Liver (tissue), 3 donors: ENCODE measurements around the gene U2AF2.

ENCODE experiments used
- JUND ChIP-seq, 2 donors: IDR thresholded peaks; 2 replicates each; pipeline ENCODE4 v1.6.1; 2016; ENCODE audit warnings: antibody characterized with exemption in 2 of 2
- RAD21 ChIP-seq, 2 donors: IDR thresholded peaks; 2 replicates each; pipeline ENCODE4 v1.6.1; 2016; ENCODE audit warnings: antibody characterized with exemption in 2 of 2, mild to moderate bottlenecking in 2 of 2
- YY1 ChIP-seq: IDR thresholded peaks from 2 replicates; pipeline ENCODE4 v1.6.1; 2016; ENCODE audit warnings: antibody characterized with exemption, mild to moderate bottlenecking
- ZBTB33 ChIP-seq: IDR thresholded peaks from 2 replicates; pipeline ENCODE4 v1.6.1; 2016; ENCODE audit warnings: antibody characterized with exemption
- TF ChIP-seq, protein P1 (sequence below): IDR thresholded peaks from 2 replicates; pipeline ENCODE4 v1.6.1; 2016; ENCODE audit warnings: antibody characterized with exemption
- TF ChIP-seq, protein P2 (sequence below): fragments of 150-350 bp; IDR thresholded peaks from 2 replicates; pipeline ENCODE4 v1.5.1; 2017; ENCODE audit warnings: improper control_type of control experiment, low read depth, low read length; ENCODE audit not compliant: missing input control
- TF ChIP-seq, protein P3 (sequence below): IDR thresholded peaks from 2 replicates; pipeline ENCODE4 v1.6.1; 2016; ENCODE audit warnings: antibody characterized with exemption, mild to moderate bottlenecking
- donor health status: healthy.
- donor health status: healthy.

DNA sequence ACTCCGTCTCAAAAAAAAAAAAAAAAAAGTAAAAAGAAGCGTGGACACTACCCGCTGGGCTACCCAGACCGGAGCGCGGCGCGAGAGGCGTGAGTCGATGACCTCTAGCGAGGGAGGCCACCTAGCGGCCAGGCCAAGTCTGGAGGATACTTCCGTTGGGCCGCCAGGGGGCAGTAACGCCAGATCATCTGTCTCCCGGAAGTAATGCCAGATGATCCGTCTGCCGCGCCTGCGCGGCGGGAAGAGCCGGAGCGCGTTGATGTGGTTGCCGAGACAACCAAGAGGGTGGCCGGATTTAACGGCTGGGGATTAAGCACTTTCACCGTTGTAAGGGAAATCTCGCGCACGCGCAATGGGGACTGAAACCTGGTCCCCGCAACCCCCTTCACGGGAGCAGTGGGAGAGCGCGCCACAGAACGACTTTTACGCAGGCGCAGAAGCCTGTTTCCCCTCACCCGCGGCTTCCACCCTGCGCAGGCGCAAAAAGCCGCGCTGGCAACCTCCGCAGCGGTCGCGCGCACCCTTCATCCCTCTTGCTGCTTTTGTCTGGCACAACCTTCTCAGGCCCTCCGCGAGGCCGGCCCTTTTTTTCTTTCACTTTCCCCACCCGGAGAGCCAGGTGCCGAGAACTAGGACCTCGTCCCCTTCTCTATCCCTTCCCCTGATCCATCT is 1.0 kb upstream of the U2AF2 start:
- TF ChIP-seq, protein P1, sequence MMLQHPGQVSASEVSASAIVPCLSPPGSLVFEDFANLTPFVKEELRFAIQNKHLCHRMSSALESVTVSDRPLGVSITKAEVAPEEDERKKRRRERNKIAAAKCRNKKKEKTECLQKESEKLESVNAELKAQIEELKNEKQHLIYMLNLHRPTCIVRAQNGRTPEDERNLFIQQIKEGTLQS: no peak
- TF ChIP-seq, protein P2, sequence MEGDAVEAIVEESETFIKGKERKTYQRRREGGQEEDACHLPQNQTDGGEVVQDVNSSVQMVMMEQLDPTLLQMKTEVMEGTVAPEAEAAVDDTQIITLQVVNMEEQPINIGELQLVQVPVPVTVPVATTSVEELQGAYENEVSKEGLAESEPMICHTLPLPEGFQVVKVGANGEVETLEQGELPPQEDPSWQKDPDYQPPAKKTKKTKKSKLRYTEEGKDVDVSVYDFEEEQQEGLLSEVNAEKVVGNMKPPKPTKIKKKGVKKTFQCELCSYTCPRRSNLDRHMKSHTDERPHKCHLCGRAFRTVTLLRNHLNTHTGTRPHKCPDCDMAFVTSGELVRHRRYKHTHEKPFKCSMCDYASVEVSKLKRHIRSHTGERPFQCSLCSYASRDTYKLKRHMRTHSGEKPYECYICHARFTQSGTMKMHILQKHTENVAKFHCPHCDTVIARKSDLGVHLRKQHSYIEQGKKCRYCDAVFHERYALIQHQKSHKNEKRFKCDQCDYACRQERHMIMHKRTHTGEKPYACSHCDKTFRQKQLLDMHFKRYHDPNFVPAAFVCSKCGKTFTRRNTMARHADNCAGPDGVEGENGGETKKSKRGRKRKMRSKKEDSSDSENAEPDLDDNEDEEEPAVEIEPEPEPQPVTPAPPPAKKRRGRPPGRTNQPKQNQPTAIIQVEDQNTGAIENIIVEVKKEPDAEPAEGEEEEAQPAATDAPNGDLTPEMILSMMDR: peak; percentile 100
- TF ChIP-seq JUND (IDR thresholded peaks at IDR 0.05) (no peak), ZBTB33 (peak; percentile 11), RAD21 (IDR thresholded peaks at IDR 0.05) (peak; percentile 72 to 80), YY1 (peak; percentile 55)
- TF ChIP-seq, protein P3, sequence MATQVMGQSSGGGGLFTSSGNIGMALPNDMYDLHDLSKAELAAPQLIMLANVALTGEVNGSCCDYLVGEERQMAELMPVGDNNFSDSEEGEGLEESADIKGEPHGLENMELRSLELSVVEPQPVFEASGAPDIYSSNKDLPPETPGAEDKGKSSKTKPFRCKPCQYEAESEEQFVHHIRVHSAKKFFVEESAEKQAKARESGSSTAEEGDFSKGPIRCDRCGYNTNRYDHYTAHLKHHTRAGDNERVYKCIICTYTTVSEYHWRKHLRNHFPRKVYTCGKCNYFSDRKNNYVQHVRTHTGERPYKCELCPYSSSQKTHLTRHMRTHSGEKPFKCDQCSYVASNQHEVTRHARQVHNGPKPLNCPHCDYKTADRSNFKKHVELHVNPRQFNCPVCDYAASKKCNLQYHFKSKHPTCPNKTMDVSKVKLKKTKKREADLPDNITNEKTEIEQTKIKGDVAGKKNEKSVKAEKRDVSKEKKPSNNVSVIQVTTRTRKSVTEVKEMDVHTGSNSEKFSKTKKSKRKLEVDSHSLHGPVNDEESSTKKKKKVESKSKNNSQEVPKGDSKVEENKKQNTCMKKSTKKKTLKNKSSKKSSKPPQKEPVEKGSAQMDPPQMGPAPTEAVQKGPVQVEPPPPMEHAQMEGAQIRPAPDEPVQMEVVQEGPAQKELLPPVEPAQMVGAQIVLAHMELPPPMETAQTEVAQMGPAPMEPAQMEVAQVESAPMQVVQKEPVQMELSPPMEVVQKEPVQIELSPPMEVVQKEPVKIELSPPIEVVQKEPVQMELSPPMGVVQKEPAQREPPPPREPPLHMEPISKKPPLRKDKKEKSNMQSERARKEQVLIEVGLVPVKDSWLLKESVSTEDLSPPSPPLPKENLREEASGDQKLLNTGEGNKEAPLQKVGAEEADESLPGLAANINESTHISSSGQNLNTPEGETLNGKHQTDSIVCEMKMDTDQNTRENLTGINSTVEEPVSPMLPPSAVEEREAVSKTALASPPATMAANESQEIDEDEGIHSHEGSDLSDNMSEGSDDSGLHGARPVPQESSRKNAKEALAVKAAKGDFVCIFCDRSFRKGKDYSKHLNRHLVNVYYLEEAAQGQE: no peak
